Left cardiac atrium (tissue), 4 donors: ENCODE results near the gene AGK. TPM values are rescaled to one million over a fixed set of nuclear protein-coding genes. Genes with fewer than 3 reads are reported as not detected.
A peak's percentile ranks its signal among the peaks of the same experiment; 100 is the strongest.
"Not testable (repeated sequence)": the region's sequence is repeated elsewhere in the genome, so short reads cannot be mapped to it uniquely, and the experiment has no call there.

Source experiments
- ATAC-seq, 2 donors: fragments of 200-7000 bp; cut with Tn5 transposase; one replicate each; pipeline ENCODE4 v1.9.1; 2020; ENCODE audit warnings: mild to moderate bottlenecking in 2 of 2, moderate library complexity in 2 of 2
- DNase-seq: peaks from one replicate; pipeline ENCODE4 v3.0.0-alpha.2; 2020
- intact Hi-C, 2 donors: fragments of 100-400 bp; cut with DNase I; formaldehyde crosslinking; loops; one replicate each; pipeline versions ENCODE4 v1.14.1 to v1.15.1; 2022 to 2023
- total RNA-seq, 2 donors: library from RNA; stranded (reverse); fragmentation: NEBNext Ultra II Directional; extraction: Animal tissue kit (Norgen Biotek cat#: 25700); gene quantifications; one replicate each; pipeline ENCODE4 v1.2.1, GENCODE V29; 2021
- donor health status: DM: no; HTN: yes; CAD: no.
- donor health status: DM: no; HTN: yes; CAD: no; lungs with severe emphysema.
- donor health status: DM: yes; HTN: yes; CAD: no.
- donor health status: Dilated cardiomyopathy.

The AGK gene
- total RNA-seq, 2 donors from 2014 or later = 28.9 to 37.8 TPM

DNA sequence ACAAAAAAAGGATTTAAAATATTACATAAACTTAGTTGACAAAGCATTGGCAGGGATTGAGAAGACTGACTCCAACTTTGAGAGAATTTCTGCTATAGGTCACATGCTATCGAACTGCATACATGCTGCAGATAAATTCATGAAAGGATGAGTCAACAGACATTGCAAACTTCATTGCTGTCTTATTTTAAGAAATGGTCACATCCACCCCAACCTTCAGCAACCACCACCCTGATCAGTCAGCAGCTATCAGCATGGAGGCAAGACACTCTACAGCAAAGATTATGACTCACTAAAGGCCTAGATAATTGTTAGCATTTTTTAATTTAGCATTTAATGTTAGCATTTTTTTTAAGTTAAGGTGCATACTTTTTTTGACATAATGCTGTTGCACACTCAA is 73.6 kb downstream of the AGK start:
- DNase-seq (no peak), ATAC-seq (no peak)
- intact Hi-C loops = no loop called here

DNA sequence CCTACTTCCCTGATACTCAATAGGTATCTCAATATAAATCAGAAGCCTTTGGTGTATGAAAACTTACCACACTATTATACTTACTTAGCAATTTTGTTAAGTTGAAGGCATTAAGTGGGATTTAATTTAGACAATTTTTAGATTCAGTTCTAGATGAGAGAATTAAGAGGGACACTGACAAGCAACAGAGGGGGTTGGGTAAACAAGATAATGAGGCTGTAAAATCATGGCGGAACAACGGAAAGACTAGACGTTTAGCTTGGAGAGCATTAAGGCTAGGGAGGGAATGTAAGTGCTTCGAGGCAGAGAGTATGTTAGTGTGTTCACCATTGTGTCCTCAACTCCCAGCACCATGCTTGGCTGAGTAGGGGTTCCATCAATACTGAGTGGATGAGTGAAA is 79.4 kb downstream of the AGK start:
- no peak for ATAC-seq
- intact Hi-C loops = loop anchor here in 1 of 2 donors (10.0 kb wide), 1 partner anchor 86 kb away; no protein-coding TSS in a partner anchor

DNA sequence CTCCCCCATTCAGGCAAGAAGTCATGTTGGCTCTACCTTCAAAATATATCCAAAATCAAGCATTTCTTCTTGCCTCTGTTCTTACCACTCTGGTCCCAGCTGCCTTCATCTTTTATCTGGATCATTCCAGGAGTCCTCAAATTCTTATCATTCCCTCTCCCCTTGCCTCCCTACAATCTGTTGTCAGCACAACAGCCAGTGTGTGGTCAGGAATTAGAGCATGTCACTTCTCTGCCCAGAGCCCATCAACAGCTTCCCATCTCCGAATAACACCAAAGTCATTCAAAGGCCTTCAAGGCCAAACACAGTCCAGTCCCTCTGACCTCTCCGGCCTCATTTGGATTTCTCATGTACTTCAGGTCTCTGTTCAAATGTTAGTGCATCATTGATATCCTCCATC is 80.3 kb downstream of the AGK start:
- intact Hi-C loops = loop anchor here in 1 of 2 donors (10.0 kb wide), 1 partner anchor 87 kb away; no protein-coding TSS in a partner anchor
- no peak for DNase-seq
- no peak for ATAC-seq

More for the DNA sequence above, 79.4 kb downstream of the AGK start:
- DNase-seq = no peak

DNA sequence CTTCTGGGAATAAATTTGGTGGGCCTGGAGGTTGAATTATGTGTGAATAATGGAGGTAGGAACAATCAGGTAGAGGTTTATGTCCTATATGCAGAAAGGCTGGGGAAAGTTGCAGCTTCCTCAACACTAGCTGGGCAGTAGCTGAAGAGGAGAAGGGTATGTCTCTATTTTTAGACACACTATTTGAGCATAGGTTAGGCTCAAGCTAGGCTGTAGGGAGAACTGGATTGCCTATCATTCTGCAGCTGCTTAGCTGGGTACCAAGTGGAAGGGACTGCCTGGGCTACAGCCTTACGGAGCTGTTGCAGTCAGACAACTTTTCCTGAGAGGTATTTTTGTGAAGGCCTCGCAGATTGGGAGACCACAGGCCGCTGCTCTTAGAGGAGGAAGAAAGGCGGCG is 82.9 kb downstream of the AGK start:
- intact Hi-C loops = loop anchor here in 1 of 2 donors (10.0 kb wide), 1 partner anchor 89 kb away; no protein-coding TSS in a partner anchor
- ATAC-seq (no peak), DNase-seq (no peak)

DNA sequence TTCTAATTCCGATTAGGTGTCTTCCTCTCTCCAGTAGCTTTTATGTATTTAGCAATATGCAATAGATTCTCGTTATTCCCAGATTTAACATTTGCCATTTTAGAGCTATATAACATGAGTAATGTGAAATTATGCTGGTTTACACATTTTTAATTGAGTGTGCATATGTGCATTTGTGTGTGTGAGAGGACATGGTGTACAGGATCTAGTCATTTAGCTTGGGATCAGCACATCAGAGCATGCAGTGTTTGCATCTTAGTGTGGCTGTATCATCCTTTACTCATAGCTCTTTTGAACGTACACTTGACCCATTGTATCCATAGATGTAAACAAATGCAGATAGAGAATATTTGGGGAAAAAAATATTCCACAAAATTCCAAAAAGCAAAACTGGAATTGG is 84.8 kb downstream of the AGK start:
- intact Hi-C loops = loop anchor here in 1 of 2 donors (10.0 kb wide), 1 partner anchor 91 kb away; no protein-coding TSS in a partner anchor
- no peak for DNase-seq
- ATAC-seq = no peak

DNA sequence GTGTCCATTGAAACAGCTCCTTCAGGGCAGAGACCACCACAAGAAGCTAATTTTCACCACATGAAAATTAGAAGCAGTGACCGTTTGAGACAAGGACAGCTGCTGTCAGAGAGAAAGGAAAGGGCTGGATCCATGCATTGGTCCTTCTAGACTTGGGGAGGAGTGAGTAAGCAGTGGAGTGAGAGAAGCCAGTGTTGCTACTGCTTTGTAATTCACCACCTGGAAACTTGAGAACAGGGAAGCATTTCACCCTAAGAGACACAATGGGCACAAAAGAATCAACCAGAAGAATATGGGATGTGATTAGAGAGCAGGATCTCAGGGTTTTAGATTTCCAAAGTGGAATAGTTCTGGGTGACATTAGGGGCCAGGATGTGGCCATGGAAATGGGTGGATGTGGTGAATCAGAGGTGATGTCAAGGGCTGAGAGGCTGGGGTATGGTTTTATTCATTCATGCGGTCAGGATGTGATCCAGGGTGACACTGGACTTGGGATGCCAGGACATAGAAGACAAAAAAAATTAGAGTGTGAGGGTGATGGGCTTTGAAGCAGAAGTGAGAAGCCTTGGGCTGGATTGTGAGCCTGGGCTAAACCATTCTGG is 89.1 kb downstream of the AGK start:
- intact Hi-C loops = no loop called here
- no peak for DNase-seq
- no peak for ATAC-seq

DNA sequence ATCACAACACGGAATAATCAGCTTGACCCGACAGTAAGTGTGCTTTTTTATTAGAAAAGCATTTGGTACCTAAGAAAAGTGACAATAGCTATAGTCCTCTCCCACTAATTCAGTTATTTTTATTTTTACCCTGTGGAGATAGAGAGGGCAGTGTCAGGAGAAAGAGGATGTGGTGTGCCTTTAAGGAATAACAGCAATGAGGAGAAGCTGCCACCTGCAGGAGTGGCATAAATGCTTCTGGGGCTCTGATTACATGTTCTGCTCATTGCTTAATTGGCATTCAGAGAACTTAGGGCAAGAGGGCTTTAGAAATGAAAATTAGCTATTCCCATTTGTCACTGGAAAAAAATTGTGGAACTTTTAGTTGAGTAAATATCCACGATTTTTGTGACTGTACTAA is 90.7 kb downstream of the AGK start:
- ATAC-seq = peak in 1 of 2 donors; percentile 59
- intact Hi-C loops = no loop called here
- DNase-seq = no peak

DNA sequence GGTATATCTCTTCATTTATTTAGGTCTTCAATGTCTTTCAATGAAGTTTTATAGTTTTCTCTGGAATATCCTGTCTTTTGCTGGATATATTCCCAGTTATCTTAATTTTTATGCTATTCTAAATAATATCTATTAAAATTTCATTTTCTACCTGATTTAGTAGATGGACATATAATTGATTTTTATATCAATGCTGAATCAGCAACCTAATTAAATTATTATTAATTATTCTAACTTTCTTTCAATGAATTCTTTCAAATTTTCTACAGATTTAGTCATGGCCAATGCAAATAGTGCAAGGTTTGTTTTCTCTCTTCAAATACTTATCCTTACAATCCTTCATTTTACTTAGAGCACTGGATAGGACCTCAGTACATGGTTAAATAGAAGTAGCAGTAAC is 94.0 kb downstream of the AGK start:
- intact Hi-C loops = loop anchor here in 1 of 2 donors (5.0 kb wide), 1 partner anchor 103 kb away; no protein-coding TSS in a partner anchor
- ATAC-seq = no peak
- DNase-seq = no peak

DNA sequence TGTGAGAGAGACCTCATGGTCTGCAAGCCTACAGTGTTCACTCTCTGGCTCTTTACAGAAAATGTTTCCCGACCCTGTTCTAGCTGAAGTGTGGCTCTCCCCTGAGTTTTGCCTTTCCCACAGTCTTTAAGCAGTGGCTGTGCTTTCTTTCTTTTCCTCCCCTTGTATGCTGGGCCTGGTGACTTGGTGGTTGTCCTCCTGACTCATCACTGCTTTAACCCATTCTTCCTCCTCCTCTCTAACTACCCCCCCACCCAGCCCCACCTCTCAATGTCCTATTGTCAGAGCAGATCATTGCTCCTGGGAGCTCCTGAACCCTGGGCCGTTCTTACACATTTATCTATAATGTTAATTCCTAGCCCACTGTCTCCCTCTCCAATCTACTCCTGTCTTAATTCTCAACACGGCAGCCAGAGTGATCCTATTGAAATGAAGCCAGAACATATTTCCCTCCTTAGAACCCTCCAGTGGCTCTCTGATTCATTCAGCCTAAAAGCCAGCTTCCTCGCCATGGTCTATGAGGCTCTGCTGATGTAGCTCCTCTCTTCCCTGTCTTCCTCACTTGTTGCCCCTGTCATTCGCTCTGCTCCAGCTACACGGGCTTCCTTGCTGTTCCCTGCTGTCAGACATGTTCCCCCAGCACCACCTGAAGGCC is 95.7 kb downstream of the AGK start:
- intact Hi-C loops = loop anchor here in 1 of 2 donors (5.0 kb wide), 1 partner anchor 105 kb away; no protein-coding TSS in a partner anchor
- DNase-seq (no peak), ATAC-seq (no peak)

DNA sequence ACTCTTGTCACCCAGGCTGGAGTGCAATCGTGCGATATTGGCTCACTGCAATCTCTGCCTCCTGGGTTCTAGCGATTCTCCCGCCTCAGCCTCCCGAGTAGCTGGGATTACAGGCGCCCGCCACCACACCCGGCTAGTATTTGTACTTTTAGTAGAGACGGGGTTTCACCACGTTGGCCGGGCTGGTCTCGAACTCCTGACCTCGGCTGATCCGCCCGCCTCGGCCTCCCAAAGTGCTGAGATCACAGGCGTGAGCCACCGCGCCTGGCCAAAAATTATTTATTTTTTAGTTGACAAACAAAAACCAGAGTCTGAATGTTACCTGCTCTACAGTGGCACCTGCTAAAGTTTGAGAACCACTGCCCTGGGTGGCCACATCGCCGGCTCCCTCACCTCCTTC is 96.5 kb downstream of the AGK start:
- DNase-seq, ATAC-seq: not testable (repeated sequence)
- intact Hi-C loops = loop anchor here in 1 of 2 donors (5.0 kb wide), 1 partner anchor 105 kb away; no protein-coding TSS in a partner anchor

DNA sequence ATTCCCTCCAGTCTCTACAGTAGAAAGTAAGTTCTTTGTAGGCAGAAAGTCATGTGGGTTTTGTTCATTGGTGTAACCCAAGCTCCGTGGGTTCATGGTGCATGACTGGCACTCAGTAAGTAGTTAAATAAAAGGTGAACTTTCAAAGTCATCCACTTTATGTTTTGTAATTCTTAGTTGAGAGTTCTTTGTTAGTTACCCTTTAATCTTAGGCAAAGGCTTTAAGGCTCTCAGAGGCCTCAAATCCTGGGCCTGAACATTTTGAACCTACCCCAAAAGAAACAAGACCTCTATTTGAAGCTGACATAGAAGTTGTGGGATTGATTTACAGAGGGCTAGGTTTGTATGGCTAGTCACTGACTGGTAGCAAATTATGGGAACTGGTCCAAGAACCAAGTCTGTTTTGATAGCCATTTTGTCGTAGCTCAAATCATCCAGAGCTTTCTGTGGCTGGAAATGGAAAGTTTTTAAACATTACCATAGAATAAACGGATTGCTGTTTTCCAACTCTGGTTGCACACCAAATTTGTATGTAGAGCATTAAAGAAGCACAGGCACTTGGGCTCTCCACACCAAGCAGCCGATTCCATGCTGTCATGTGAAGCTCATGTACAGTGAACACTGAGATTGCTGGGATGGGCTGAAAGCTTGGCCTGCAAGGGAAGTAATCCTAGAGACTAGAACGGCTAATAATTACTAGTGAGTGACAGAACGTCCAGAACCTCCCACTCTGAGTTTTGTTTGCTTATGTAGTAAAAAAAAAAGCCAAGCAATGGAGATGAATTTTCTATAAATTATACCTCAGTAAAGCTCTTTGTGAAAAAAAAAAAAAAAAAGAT is 97.3 kb downstream of the AGK start:
- DNase-seq (no peak), ATAC-seq (peak in 1 of 2 donors; percentile 13)
- intact Hi-C loops = loop anchor here in 1 of 2 donors (5.0 kb wide), 1 partner anchor 106 kb away; no protein-coding TSS in a partner anchor

DNA sequence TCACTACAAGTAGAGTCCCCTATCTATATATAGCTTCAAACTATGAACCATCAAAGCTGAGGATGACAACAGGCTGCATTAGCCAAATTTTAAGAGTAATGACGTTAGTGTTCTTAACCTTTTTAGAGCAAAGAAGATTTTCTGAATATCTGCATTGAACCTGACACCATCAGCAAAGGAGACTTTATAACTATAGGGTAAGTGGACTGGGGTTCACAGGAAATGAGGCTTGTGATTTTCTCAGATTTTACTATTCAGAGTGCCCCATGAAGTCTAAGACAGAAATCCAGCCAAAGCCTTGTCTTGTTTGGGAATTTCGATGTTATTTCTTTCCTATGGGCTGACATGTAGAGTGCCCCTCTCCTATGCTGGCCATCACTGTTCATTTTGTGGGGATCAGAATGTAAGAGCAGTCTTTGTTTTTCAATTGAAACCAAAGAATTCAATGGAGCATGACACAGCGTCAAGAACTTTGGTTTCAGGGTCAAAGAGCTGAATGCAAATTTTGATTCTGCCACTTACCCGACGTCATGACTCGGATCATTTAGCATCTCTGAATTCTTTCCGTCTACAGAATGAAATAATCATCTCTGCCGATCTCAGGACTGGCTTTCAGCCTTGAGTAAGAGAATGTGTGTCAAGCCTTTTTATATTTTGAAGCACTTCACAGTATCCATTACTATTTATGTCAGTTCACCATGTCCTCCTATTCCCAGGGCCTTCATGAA is 98.1 kb downstream of the AGK start:
- intact Hi-C loops = loop anchor here in 1 of 2 donors (5.0 kb wide), 1 partner anchor 107 kb away; no protein-coding TSS in a partner anchor
- peak in 1 of 2 donors; percentile 3 for ATAC-seq
- DNase-seq = no peak

DNA sequence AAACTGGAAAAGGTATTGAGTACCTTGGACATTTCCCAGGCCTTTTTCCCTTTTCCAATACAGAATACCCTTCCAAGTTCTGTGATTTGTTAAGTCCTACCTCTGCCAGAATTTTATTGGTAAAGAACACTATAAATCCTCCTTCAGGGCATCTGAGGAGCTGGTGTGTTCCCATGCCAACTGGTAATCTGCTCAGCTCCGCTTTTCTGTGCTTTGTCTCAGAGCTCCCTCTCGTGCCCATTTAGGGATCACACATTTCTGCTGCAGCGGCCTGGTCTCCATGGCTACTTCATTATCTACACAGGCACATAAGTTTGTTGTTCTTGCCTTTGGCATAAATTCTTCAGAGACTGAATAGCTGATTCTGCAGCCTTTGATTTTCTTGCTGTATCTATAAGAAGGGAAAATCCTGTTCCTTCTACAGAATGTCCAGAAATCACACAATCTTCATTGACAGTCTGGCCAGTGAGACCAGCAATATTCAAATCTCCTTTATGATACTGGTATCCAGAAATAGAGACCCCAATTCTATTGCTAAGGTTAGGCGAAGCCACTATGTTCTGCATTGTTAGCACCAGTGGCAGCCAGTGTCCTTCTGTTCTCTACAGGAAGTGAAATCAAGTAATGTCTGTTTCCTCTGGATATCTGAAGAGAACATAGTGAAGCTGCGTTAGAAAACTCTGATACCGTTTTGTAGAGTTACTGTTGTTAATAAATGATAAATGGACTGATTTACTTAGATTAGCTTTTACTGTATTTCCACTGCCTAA is 98.8 kb downstream of the AGK start:
- peak; percentile 63 for DNase-seq
- peak; percentile 92 to 94 for ATAC-seq
- intact Hi-C loops = loop anchor here in 1 of 2 donors (5.0 kb wide), 1 partner anchor 108 kb away; no protein-coding TSS in a partner anchor

DNA sequence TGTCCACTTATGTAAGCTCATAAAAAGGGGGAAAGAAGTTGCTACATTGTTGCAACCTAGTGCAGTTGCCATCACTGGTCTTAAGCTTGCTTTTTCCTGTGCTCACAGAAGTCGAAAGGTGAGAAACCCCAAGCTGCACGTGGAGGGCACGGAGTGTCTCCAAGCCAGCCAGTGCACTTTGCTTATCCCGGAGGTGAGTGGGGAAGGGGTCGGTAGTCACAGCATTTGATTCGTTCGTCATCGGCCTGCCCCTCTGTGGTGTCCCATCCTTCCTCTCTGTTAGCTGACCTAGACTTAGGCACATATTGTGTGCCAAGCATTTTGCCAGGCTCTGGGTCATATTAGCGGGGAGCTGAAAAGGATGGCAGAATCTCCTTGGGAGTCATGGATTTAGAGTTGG is 100.2 kb downstream of the AGK start:
- intact Hi-C loops = no loop called here

DNA sequence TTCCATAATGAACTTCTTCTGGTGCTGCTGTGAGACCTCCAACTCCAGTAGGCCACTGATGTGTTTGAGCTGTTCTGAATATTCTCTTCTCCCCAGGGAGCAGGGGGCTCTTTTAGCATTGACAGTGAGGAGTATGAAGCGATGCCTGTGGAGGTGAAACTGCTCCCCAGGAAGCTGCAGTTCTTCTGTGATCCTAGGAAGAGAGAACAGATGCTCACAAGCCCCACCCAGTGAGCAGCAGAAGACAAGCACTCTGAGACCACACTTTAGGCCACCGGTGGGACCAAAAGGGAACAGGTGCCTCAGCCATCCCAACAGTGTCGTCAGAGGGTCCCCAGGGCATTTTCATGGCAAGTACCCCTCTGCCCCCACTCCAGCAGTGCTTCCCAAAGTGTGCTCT is 101.5 kb downstream of the AGK start:
- no peak for DNase-seq
- intact Hi-C loops = no loop called here
- no peak for ATAC-seq

More for the DNA sequence above, 100.2 kb downstream of the AGK start:
- ATAC-seq = no peak
- no peak for DNase-seq

DNA sequence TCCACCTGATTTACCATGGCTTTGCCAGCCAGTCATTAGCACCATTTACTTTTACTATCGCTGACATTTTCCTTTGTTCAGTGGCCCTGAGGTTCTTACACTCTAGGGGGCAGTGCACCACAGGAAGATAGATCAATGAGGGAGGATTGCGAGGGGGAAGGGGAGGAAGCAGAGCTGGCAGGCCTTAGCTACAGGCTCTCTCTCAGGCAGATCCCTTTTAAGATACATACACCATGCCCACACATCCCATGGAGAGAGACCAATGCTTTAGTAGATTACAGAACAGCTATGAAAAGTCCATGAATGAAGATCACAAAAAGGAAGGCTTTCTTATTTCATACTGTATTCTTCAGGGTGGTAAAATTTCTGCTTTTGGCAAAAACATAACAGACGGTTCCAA is 103.3 kb downstream of the AGK start:
- DNase-seq (peak; percentile 49), ATAC-seq (peak; percentile 54 to 74)
- intact Hi-C loops = no loop called here

DNA sequence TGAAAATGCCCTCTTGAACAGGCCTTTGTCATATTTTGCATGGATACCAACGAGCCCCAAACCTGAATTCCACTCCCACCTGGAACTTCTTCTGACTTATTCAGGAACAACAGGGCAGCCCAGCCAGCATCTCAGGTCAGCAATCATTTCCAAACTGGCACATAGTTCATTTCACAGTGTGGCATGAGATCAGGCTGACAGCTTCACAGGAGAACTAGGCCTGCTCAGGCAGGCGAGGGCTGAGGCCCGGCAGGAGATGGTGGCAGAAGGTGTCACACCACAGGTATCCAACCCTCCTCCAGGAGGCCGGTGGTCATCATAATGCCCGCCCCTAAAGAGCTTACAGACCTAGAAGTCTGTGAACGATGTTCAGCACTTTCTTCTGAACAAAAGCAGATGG is 108.3 kb downstream of the AGK start:
- DNase-seq (no peak), ATAC-seq (no peak)
- intact Hi-C loops = loop anchor here in 1 of 2 donors (5.0 kb wide), 1 partner anchor 78 kb away; the partner anchor contains the start of gene SSBP1

DNA sequence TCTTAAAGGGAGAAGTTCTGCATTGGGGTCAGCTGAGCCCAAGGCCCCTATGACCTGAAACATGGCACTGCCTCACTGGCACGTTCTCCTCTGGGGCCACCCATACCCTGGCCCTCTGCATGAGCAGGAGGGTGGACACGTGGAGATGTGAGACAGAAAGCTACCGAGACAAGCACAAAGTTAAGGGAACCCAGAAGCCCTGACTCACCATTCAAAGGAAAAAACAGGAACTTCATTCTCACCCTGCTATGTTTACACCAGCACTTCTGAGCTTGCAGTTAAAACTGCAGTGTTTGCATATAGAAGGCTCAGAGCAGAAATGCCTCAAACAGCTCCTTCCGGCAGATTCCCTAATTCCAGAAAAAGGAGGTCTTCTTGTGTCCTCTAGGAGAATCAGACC is 109.0 kb downstream of the AGK start:
- intact Hi-C loops = no loop called here
- ATAC-seq = peak; percentile 48 to 77

More for the DNA sequence above, 109.0 kb downstream of the AGK start:
- no peak for DNase-seq
